ENCODE results near the gene ING4.

DNA sequence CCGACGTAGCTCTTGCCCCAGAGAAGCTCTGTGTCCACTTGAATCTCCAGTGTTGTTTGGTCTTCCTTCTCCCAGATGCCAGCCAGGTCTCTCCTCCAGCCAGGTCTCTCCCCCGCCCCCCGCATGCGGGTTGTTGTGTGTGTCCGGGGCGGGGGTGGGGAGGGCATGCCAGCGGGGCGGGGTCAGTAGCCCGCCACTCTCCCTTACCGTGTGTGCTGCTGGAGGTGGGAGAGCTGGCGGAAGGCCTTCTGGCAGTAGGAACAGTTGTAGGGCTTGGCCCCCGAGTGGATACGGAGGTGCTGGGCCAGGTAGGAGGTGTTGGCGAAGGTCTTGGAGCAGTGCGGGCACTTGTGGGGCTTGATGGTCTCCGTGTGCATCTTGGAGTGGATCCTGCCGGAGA lies 9.2 kb upstream of the ING4 start:
- TF ChIP-seq POLR2A (IDR thresholded peaks at IDR 0.05), result no peak
- TF ChIP-seq, protein P1, sequence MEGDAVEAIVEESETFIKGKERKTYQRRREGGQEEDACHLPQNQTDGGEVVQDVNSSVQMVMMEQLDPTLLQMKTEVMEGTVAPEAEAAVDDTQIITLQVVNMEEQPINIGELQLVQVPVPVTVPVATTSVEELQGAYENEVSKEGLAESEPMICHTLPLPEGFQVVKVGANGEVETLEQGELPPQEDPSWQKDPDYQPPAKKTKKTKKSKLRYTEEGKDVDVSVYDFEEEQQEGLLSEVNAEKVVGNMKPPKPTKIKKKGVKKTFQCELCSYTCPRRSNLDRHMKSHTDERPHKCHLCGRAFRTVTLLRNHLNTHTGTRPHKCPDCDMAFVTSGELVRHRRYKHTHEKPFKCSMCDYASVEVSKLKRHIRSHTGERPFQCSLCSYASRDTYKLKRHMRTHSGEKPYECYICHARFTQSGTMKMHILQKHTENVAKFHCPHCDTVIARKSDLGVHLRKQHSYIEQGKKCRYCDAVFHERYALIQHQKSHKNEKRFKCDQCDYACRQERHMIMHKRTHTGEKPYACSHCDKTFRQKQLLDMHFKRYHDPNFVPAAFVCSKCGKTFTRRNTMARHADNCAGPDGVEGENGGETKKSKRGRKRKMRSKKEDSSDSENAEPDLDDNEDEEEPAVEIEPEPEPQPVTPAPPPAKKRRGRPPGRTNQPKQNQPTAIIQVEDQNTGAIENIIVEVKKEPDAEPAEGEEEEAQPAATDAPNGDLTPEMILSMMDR (IDR thresholded peaks at IDR 0.05 in 4 of 5, conservative IDR thresholded peaks at IDR 0.05 in 1 of 5), result no peak
